CD1c-positive myeloid dendritic cell (primary cell): ENCODE measurements around the gene LENG8.
A peak's percentile ranks its signal among the peaks of the same experiment; 100 is the strongest.

ENCODE experiments used
- DNase-seq: peaks from one replicate; pipeline ENCODE4 v3.0.0-alpha.2; 2016; ENCODE audit errors: extremely low spot score

Gene LENG8

DNA sequence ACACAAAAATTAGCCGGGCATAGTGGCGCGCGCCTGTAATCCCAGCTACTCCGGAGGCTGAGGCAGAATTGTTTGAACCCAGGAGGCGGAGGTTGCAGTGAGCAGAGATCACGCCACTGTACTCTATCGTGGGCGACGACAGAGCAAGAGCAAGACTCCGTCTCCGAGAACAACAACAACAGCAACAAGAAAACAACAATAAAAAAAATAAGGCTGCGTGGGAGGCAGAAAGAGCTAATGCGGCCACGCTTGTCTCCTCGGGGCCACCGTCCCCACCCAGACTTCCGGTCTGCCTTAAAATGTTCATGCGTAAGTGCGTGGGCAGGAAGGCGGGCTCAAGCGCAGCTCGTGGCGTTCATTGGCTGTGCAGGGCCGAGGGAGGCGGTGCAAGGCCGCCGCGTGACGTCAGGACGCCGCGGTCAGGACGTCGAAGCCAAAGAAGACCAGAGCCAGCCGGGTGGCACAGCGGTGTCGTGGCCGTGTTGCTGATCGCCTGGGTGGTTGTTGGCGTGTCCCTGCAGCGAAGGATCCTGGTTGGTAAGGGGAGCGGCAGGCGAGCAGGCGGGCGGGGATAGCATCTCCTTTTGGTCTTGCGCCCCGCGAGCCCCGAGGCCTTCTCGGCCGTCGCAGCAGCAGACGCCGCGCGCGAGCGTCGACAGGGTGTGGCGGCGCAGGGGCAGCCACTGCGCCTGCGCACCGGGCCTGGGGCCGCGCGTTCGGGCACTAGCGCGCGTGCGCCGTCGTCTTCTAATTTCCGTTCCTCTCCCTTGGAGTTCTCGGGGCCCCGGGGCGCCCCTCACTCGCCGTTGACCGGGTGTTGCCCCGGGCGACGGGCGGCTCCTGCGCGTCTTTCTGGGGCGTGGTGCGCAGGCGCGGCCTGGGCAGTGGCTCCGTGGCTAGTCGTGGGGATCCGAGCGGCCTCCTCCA lies at the start of gene LENG8:
Gene LENG8 (plus strand): TSS at position 426 of the 927 bp plus-strand sequence. CDS start 2,146 bp downstream, outside the sequence.
- peak; percentile 99 for DNase-seq

DNA sequence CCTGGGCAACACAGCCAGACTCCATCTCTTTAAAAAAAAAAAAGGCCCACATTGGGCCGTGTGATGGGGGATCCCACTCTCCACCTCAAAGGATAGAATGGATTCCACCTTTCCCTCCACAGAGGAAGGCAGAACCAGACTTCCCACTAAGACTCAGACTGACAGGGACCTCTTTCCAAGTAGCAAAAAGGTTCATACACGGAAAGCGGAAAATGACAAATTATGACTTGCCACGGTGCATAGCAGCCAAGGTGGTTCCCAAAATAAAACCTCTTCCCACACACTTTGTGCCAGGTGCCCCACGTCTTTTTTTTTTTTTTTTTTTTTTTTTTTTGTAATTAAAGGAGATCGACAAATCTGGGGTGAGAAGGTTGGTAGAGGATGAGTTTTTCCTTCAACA lies 48.1 kb upstream of the LENG8 start:
- DNase-seq = no peak

GRCh38 chr19:54403054-54403453 lies 45.9 kb upstream of the LENG8 start:
- DNase-seq = no peak

GRCh38 chr19:54405628-54406027 lies 43.4 kb upstream of the LENG8 start:
- DNase-seq = no peak

DNA sequence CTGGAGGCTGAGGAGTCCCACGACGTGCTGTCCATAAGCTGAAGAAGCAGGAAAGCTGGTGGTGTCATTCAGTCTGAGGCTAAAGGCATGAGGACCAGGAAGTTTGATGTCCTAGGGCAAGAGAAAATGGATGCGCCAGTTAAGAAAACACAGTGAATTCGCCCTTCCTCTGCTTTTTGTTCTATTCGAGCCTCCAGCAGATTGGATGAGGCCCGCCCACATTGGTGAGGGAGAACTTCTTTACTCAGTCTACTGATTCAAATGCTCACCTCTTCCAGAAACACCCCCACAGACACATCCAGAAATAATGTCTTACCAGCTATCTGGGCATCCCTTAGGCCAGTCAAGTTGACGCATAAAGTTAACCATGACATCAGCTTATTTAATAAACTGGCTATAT lies 41.2 kb upstream of the LENG8 start:
- no peak for DNase-seq

DNA sequence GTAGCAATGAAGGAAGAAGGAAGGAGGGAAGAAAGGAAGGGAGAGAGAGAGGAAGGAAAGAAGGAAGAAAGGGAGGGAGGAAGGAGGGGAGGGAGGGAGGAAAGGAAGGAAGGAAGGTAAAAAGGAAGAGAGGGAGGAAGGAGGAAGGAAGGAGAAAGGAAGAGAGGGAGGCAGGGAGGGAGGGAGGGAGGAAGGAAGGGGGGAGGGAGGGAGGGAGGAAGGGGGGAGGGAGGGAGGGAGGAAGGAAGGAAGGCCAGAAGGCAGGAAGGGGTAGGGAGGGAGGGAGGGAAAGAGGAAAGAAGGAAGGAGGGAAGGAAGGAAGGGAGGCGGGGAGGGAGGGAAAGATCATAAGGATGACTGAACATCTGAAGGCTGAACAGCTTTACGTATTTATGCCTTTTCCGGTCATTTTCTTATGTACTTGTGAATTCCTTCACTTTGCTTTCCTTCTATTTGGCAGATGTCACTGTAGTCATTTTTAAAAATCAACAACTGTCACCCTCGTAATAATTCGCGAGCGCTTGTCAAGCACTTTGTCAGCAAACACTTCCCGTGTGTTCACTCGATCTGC lies 40.5 kb upstream of the LENG8 start:
- DNase-seq = no peak

- DNase-seq = no peak
Observed at GRCh38 chr19:54411033-54411432, 38.0 kb upstream of the LENG8 start.

DNA sequence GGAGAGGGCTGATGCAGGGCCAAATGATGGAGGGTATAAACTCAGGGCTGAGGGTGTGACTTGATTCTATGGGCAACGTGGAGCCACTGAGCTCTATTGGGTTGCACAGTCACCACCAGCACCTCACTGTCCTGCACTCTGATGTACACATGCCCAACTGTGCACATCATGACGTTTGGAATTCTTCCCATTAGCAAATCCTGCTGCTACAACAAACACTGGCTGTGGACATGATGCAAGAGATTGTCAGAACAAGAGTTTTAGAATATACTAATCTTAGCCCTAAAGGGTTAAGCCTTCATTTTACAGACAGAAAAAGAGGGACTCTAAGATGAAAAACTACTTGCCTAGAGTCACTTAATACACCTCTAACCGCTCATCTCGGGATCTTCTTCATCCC lies 36.1 kb upstream of the LENG8 start:
- DNase-seq = no peak

- DNase-seq = no peak
Observed at GRCh38 chr19:54414156-54414555, 34.8 kb upstream of the LENG8 start.

- DNase-seq = no peak
Observed at GRCh38 chr19:54415208-54415900, 33.6 kb upstream of the LENG8 start, which contains the start of gene TTYH1. TTYH1 (plus strand) TSS chr19:54415464; CDS start chr19:54415553, 89 bp downstream.

GRCh38 chr19:54415901-54416673 lies 32.9 kb upstream of the LENG8 start:
- no peak for DNase-seq

- no peak for DNase-seq
Observed at GRCh38 chr19:54416695-54417491, 32.1 kb upstream of the LENG8 start.

GRCh38 chr19:54418030-54418929 lies 30.7 kb upstream of the LENG8 start:
- no peak for DNase-seq

DNA sequence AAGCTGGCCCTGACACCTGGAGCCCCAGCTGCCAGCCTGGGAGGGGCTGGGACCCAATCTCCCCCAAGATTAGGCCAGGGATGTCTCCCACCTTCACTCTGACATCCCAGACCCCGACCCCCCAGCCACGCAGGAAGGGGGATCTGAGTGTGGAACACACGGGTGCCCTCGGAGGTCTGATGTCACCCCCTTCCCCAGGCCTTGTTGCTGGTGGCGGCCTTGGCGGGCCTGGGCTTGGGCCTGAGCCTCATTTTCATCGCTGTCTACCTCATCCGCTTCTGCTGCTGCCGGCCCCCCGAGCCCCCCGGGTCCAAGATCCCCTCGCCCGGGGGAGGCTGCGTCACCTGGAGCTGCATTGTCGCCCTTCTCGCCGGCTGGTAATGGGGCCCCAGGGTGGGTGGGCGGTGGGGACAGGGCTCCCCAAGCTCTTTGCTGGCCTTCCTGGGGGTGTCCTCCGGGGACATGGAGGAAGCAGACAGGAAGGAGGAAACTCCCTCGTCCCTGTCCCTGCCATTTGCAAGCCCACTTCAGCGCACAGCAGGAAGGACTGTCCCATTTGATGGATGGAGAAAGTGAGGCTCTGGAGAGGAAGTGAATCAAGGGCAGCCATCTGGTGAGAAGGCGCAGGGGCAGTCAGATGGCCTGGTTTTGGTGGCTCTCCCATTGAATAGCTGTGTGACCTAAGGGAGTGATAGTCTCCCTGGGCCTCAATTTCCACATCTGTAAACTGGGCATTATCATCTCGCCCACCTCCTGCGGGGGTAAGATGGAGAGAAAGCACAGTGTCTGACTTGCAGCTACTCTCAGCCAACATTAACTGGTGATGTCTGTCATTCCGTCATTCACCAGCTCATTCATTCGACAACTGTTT lies 29.8 kb upstream of the LENG8 start:
- no peak for DNase-seq

DNA sequence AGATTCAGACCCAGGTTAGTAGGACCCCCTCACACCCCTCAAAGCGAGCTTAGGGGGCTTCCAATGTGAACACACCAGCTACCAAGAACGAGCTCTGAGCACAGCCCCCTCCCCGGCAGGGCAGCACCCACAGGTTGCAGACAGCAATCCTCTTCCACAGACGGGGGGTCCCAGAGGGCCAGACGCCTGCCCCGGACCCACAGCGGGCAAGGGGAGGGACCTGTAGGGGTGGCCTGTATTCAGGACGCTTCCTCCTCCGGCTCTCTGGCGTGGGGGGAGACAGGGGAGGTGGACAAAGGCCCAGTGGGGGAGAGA lies 29.0 kb upstream of the LENG8 start:
- no peak for DNase-seq

- DNase-seq = no peak
Observed at GRCh38 chr19:54420383-54421168, 28.4 kb upstream of the LENG8 start.

GRCh38 chr19:54421169-54421516 lies 27.9 kb upstream of the LENG8 start:
- DNase-seq = no peak

DNA sequence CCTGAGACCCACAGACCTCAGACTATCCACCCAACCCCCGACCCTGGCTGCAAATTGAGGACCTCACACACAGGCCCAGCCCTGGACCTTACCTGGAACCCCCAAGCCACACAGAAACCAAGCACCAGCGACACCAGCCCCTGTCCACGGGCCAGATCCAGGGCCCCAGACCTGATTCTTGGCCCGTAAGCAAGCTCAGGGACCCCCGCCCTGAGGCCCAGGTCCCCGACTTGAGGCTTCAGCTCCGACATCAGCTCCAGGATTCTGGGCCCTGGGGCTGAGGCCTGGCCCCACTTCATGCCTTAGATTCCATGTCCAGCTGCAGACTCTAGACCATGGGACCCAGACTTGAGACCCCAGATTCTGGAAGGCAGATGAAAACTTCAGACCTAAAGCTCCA lies 27.5 kb upstream of the LENG8 start:
- no peak for DNase-seq
